Upper lobe of left lung (tissue), 4 donors: ENCODE data around the gene BRPF3.

ENCODE experiments used
- POLR2A ChIP-seq, 4 donors: fragments of 450-650 bp; IDR thresholded peaks; one replicate each; pipeline ENCODE4 v1.5.1; 2016 to 2017; ENCODE audit warnings: antibody characterized with exemption in 4 of 4, mild to moderate bottlenecking in 2 of 4
- TF ChIP-seq, protein P1 (sequence below), 6 experiments: fragments of 450-650 bp in 4 of 6; fragments of 200-600 bp in 2 of 6; sonication (generic) in 2 of 6; IDR thresholded peaks; one replicate each; pipeline ENCODE4 v1.5.1; 2016 to 2019; ENCODE audit warnings: antibody characterized with exemption in 6 of 6

DNA sequence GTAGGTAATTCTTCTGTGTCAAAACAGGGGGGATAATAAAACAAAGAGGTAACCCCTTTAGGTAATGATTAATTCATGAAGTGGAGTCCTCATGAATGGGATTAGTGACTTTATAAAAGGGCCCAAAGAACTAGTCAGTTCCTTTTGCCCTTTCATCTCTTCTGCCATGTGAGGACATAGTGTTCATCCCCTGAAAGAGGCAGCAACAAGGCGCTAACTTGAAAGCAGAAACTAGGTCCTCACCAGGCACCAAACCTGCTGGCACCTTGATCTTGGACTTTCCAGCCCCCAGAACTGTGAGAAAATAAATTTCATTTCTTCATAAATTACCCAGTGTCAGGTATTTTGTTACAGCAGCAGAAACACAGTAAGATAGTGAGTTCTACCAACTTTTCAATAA lies 16.4 kb upstream of the BRPF3 start:
- TF ChIP-seq, protein P1, sequence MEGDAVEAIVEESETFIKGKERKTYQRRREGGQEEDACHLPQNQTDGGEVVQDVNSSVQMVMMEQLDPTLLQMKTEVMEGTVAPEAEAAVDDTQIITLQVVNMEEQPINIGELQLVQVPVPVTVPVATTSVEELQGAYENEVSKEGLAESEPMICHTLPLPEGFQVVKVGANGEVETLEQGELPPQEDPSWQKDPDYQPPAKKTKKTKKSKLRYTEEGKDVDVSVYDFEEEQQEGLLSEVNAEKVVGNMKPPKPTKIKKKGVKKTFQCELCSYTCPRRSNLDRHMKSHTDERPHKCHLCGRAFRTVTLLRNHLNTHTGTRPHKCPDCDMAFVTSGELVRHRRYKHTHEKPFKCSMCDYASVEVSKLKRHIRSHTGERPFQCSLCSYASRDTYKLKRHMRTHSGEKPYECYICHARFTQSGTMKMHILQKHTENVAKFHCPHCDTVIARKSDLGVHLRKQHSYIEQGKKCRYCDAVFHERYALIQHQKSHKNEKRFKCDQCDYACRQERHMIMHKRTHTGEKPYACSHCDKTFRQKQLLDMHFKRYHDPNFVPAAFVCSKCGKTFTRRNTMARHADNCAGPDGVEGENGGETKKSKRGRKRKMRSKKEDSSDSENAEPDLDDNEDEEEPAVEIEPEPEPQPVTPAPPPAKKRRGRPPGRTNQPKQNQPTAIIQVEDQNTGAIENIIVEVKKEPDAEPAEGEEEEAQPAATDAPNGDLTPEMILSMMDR (IDR thresholded peaks at IDR 0.05): no peak
- no peak for TF ChIP-seq POLR2A (IDR thresholded peaks at IDR 0.05)
